H1 (cell line): ENCODE results near the gene SYT17. TPM values are rescaled to one million over a fixed set of nuclear protein-coding genes. Genes with fewer than 3 reads are reported as not detected.

ENCODE experiments used
- CTCF ChIA-PET: fragments of 300-600 bp; sonication (Branson Sonifier 250); formaldehyde crosslinking; loops from one replicate; lab custom pipeline; 2021; ENCODE audit not compliant: partially characterized antibody; lab: Charles Lee
- POLR2A ChIA-PET: fragments of 300-600 bp; sonication (Branson Sonifier 250); formaldehyde crosslinking; loops from one replicate; lab custom pipeline; 2021; ENCODE audit warnings: inconsistent platforms; ENCODE audit not compliant: partially characterized antibody; lab: Charles Lee
- DNase-seq, 2 experiments: peaks; one replicate each; pipeline versions ENCODE4 v3.0.0 to v3.0.0-alpha.2; 2010 to 2022; ENCODE audit warnings: low spot score in 2 of 2, low read depth in 1 of 2, mixed read lengths in 1 of 2
- FAIRE-seq: peaks from 2 replicates; lab custom pipeline; 2011; peaks lifted over from hg19 to GRCh38; lab: Jason Lieb, UNC
- H2AFZ ChIP-seq: 2 replicates; pipeline ENCODE4 v1.8.1; 2012; ENCODE audit warnings: low read length, inconsistent platforms
- H2AK5ac ChIP-seq: 2 replicates; pipeline ENCODE4 v1.6.1; 2013; ENCODE audit warnings: low read depth, low read length
- H2BK120ac ChIP-seq: replicated peaks from 2 replicates; pipeline ENCODE3; 2013; ENCODE audit warnings: low read depth, low read length, inconsistent platforms
- H2BK12ac ChIP-seq: 2 replicates; pipeline ENCODE4 v1.6.1; 2013; ENCODE audit warnings: low read depth, low read length
- H2BK15ac ChIP-seq: 2 replicates; pipeline ENCODE4 v1.6.1; 2013; ENCODE audit warnings: low read length
- H2BK20ac ChIP-seq: 2 replicates; pipeline ENCODE4 v1.6.1; 2013; ENCODE audit warnings: low read length
- H2BK5ac ChIP-seq: 2 replicates; pipeline ENCODE4 v1.6.1; 2013; ENCODE audit warnings: low read depth, low read length
- H3K14ac ChIP-seq: 2 replicates; pipeline ENCODE4 v1.6.1; 2013; ENCODE audit warnings: inconsistent platforms; ENCODE audit not compliant: insufficient read length
- H3K18ac ChIP-seq: 2 replicates; pipeline ENCODE4 v1.6.1; 2013; ENCODE audit warnings: low read length; ENCODE audit errors: extremely low read depth
- H3K23ac ChIP-seq: 2 replicates; pipeline ENCODE4 v1.6.1; 2013; ENCODE audit warnings: inconsistent platforms; ENCODE audit not compliant: insufficient read length
- H3K23me2 ChIP-seq: 2 replicates; pipeline ENCODE4 v1.6.1; 2013; ENCODE audit warnings: low read depth, low read length
- H3K27ac ChIP-seq: 2 replicates; pipeline ENCODE4 v1.6.1; 2011; ENCODE audit warnings: low read depth, low read length, inconsistent platforms
- H3K27me3 ChIP-seq, 4 experiments: replicated peaks in 1 of 4; 1 replicate in 1 of 4; 2 replicates in 3 of 4; pipeline versions ENCODE4 v1.6.1 to v1.8.1; 2011 to 2013; ENCODE audit warnings: low read length in 3 of 4, mild to moderate bottlenecking in 3 of 4, inconsistent platforms in 2 of 4, mixed read lengths in 2 of 4, moderate library complexity in 1 of 4; ENCODE audit not compliant: control insufficient read depth in 3 of 4, insufficient read depth in 3 of 4; ENCODE audit errors: extremely low read depth in 1 of 4
- H3K36me3 ChIP-seq, 4 experiments: 2 replicates each; pipeline versions ENCODE4 v1.6.1 to v1.8.1; 2011 to 2013; ENCODE audit warnings: mild to moderate bottlenecking in 4 of 4, low read length in 3 of 4, moderate library complexity in 2 of 4, control low read depth in 1 of 4, inconsistent platforms in 1 of 4; ENCODE audit not compliant: insufficient read depth in 4 of 4, control insufficient read depth in 2 of 4
- H3K4ac ChIP-seq: replicated peaks from 2 replicates; pipeline ENCODE3; 2013; ENCODE audit warnings: low read length, low read depth, mixed read lengths, inconsistent platforms; ENCODE audit not compliant: insufficient read length
- H3K4me1 ChIP-seq, 4 experiments: replicated peaks in 1 of 4; 1 replicate in 1 of 4; 2 replicates in 3 of 4; pipeline versions ENCODE4 v1.6.1 to v1.8.1; 2011 to 2013; ENCODE audit warnings: low read length in 3 of 4, inconsistent platforms in 2 of 4, mixed read lengths in 1 of 4; ENCODE audit not compliant: insufficient read depth in 4 of 4, control insufficient read depth in 3 of 4
- H3K4me2 ChIP-seq, 2 experiments: 2 replicates each; pipeline versions ENCODE4 v1.6.1 to v1.8.1; 2011 to 2013; ENCODE audit warnings: low read depth in 2 of 2, low read length in 2 of 2, control low read depth in 1 of 2, inconsistent platforms in 1 of 2, mild to moderate bottlenecking in 1 of 2; ENCODE audit not compliant: insufficient read depth in 1 of 2
- H3K4me3 ChIP-seq, 4 experiments: fragments of 200-600, 300-600 bp in 1 of 4; sonication (generic), shearing (Covaris generic), sonication (Bioruptor Twin) in 1 of 4; 2 replicates each; pipeline versions ENCODE4 v1.5.1 to v1.8.1; 2011 to 2016; ENCODE audit warnings: low read length in 4 of 4, low read depth in 3 of 4, control low read depth in 2 of 4, inconsistent platforms in 2 of 4, mild to moderate bottlenecking in 2 of 4, mixed read lengths in 1 of 4, moderate library complexity in 1 of 4; ENCODE audit not compliant: insufficient read depth in 2 of 4; ENCODE audit errors: extremely low read depth in 1 of 4
- H3K56ac ChIP-seq: replicated peaks from 2 replicates; pipeline ENCODE3; 2013; ENCODE audit warnings: low read depth, mild to moderate bottlenecking, mixed read lengths, low read length, inconsistent platforms; ENCODE audit not compliant: insufficient read length
- H3K79me1 ChIP-seq: 2 replicates; pipeline ENCODE4 v1.6.1; 2013; ENCODE audit warnings: low read depth, low read length, control low read depth
- H3K79me2 ChIP-seq, 2 experiments: 2 replicates each; pipeline versions ENCODE4 v1.6.1 to v1.8.1; 2012 to 2013; ENCODE audit warnings: low read length in 2 of 2, mild to moderate bottlenecking in 2 of 2, inconsistent platforms in 1 of 2; ENCODE audit not compliant: insufficient read depth in 2 of 2, control insufficient read depth in 1 of 2
- H3K9ac ChIP-seq, 4 experiments: replicated peaks in 1 of 4; 1 replicate in 1 of 4; 2 replicates in 3 of 4; pipeline versions ENCODE4 v1.6.1 to v1.8.1; 2011 to 2013; ENCODE audit warnings: low read depth in 3 of 4, low read length in 3 of 4, control low read depth in 2 of 4, mild to moderate bottlenecking in 2 of 4, moderate library complexity in 2 of 4, inconsistent platforms in 1 of 4; ENCODE audit errors: extremely low read depth in 1 of 4
- H3K9me3 ChIP-seq, 2 experiments: 2 replicates each; pipeline versions ENCODE4 v1.6.1 to v1.8.1; 2012 to 2013; ENCODE audit warnings: mild to moderate bottlenecking in 2 of 2, moderate library complexity in 2 of 2, control low read depth in 1 of 2, inconsistent platforms in 1 of 2, low read depth in 1 of 2, low read length in 1 of 2, mixed read lengths in 1 of 2; ENCODE audit not compliant: insufficient read depth in 2 of 2
- H4K20me1 ChIP-seq, 2 experiments: replicated peaks in 1 of 2; 2 replicates each; pipeline versions ENCODE3 to v1.8.1; 2011 to 2013; ENCODE audit warnings: inconsistent platforms in 2 of 2, low read length in 2 of 2, mild to moderate bottlenecking in 1 of 2; ENCODE audit not compliant: insufficient read depth in 2 of 2, control insufficient read depth in 1 of 2
- H4K5ac ChIP-seq: 2 replicates; pipeline ENCODE4 v1.6.1; 2013; ENCODE audit warnings: low read length, low read depth, mixed read lengths, inconsistent platforms; ENCODE audit not compliant: insufficient read length
- H4K8ac ChIP-seq: 2 replicates; pipeline ENCODE4 v1.8.0; 2013; ENCODE audit warnings: mild to moderate bottlenecking, moderate library complexity, low read length, inconsistent platforms; ENCODE audit not compliant: insufficient read depth; ENCODE audit errors: extremely low read depth
- H4K91ac ChIP-seq: replicated peaks from 2 replicates; pipeline ENCODE3; 2013; ENCODE audit warnings: low read length, mixed read lengths, inconsistent platforms; ENCODE audit not compliant: insufficient read length
- ASH2L ChIP-seq: fragments of 200-600, 300-600 bp; sonication (generic); IDR thresholded peaks from one replicate; pipeline ENCODE4 v1.7.1; 2017; ENCODE audit warnings: low read length
- CTBP2 ChIP-seq: IDR thresholded peaks from 2 replicates; pipeline ENCODE4 v1.7.0; 2011; ENCODE audit warnings: borderline replicate concordance, mild to moderate bottlenecking, moderate library complexity, mixed read lengths, low read length; ENCODE audit not compliant: insufficient read depth, insufficient read length
- E2F6 ChIP-seq: IDR thresholded peaks from 2 replicates; pipeline ENCODE4 v1.6.1; 2012; ENCODE audit warnings: inconsistent platforms
- FOSL1 ChIP-seq: IDR thresholded peaks from 2 replicates; pipeline ENCODE4 v1.6.1; 2011; ENCODE audit warnings: mild to moderate bottlenecking, low read depth, low read length, moderate library complexity; ENCODE audit not compliant: insufficient read depth
- JUN ChIP-seq: IDR thresholded peaks from 2 replicates; pipeline ENCODE4 v1.6.1; 2011; ENCODE audit warnings: low read depth, mild to moderate bottlenecking, improper control_type of control experiment, low read length
- KDM5A ChIP-seq: fragments of 200-600 bp; IDR thresholded peaks from 2 replicates; pipeline ENCODE4 v1.7.1; 2012; ENCODE audit warnings: mild to moderate bottlenecking, low read length, inconsistent platforms, mixed read lengths
- MAX ChIP-seq: IDR thresholded peaks from 2 replicates; pipeline ENCODE4 v1.6.1; 2012; ENCODE audit warnings: inconsistent platforms
- NRF1 ChIP-seq: IDR thresholded peaks from 2 replicates; pipeline ENCODE4 v1.6.1; 2011; ENCODE audit warnings: mild to moderate bottlenecking, low read depth, low read length, improper control_type of control experiment
- RBBP5 ChIP-seq: IDR thresholded peaks from 2 replicates; pipeline ENCODE4 v1.7.1; 2012; ENCODE audit warnings: low read depth, mild to moderate bottlenecking, inconsistent platforms, low read length, moderate library complexity, borderline replicate concordance
- RFX5 ChIP-seq: IDR thresholded peaks from 2 replicates; pipeline ENCODE4 v1.6.1; 2011; ENCODE audit warnings: low read depth, low read length, improper control_type of control experiment, borderline replicate concordance
- SP4 ChIP-seq: IDR thresholded peaks from 2 replicates; pipeline ENCODE4 v1.6.1; 2012; ENCODE audit warnings: low read length, inconsistent platforms
- whole genome bisulfite sequencing, 2 experiments: shearing (Covaris generic) in 1 of 2; methylation state at CpG; one replicate each; pipeline versions ENCODE4 v1.1.6 to v1.1.7; 2013 to 2015; ENCODE audit warnings: low lambda C conversion rate in 2 of 2, mixed read lengths in 2 of 2, inconsistent platforms in 1 of 2, low coverage in 1 of 2, missing lambda C conversion rate in 1 of 2; ENCODE audit not compliant: insufficient replicate concordance in 2 of 2, insufficient coverage in 1 of 2, insufficient read length in 1 of 2; ENCODE audit errors: extremely low coverage in 1 of 2, missing lambda C conversion rate in 1 of 2; 5-methylcytosine and 5-hydroxymethylcytosine counted together
- polyA plus RNA-seq, 7 experiments: library from polyadenylated mRNA; depleted of rRNA in 3 of 7; stranded (reverse) in 5 of 7; unstranded in 2 of 7; fragments of >200 nt in 5 of 7; fragments of 200-250 nt in 2 of 7; gene quantifications; 1 replicate in 5 of 7; 2 replicates in 1 of 7; 4 replicates in 1 of 7; pipeline versions ENCODE4 v1.2.1 to v1.2.3, GENCODE V29; 2011 to 2013; ENCODE audit warnings: missing spikeins in 2 of 7, mixed read lengths in 2 of 7
- total RNA-seq: library from RNA; stranded (reverse); fragmentation: NEBNext Ultra II Directional; extraction: Animal tissue kit (Norgen Biotek cat#: 25700); gene quantifications from 2 replicates; pipeline ENCODE4 v1.2.1, GENCODE V29; 2021

Gene SYT17
- total and polyA plus RNA-seq, 2 of the 8 experiments (the other 6 are each of a cell fraction or from before 2014, with no cell fraction given) = 5.8 to 18.1 TPM

- POLR2A ChIA-PET = no interaction called here
- peaks cover 11 to 35% (median 26%) of the 10 kb centered on the region in 4 experiments for H3K4me1 ChIP-seq
Measured at GRCh38 chr16:19289811-19290485, 121.9 kb downstream of the SYT17 start.

More at GRCh38 chr16:19289811-19290485, 121.9 kb downstream of the SYT17 start:
- H2BK5ac ChIP-seq = peak overlapping the region; percentile 86; the same call in 1 of the 2 replicates
- CTCF ChIA-PET = interaction anchor here (1.4 kb wide), 1 partner anchor 110 kb away, joined by 5 read pairs; no protein-coding TSS in a partner anchor
- no peaks in the 10 kb centered on the region for H3K79me1 ChIP-seq
- 0 out of 2 replicates have a peak overlapping the region, but pooled peaks have one; percentile 40 for H4K8ac ChIP-seq
- H4K5ac ChIP-seq = peak overlapping the region; percentile 20
- H3K9ac ChIP-seq = no peak overlapping the region
- no peak overlapping the region for H3K23ac ChIP-seq
- peak overlapping the region; percentile 14 to 35; a peak in 3 of 4 replicates for H3K4me2 ChIP-seq
- H2BK20ac ChIP-seq = peak overlapping the region; percentile 77; the same call in 1 of the 2 replicates
- H4K91ac ChIP-seq = peak overlapping the region; percentile 71
- no peaks in the 10 kb centered on the region for H3K27me3 ChIP-seq
- no peak overlapping the region for H2AK5ac ChIP-seq
- H3K14ac ChIP-seq = no peak overlapping the region
- 71% methylated on average over 7 of the region's 7 CpGs; no CpG with 5 or more reads in 1 of the 2 experiments for WGBS, 2 experiments
- H3K18ac ChIP-seq = peak overlapping the region; percentile 79
- H2BK120ac ChIP-seq = peak overlapping the region; percentile 3
- peak overlapping the region; percentile 36; the same call in 1 of the 2 replicates for H2AFZ ChIP-seq
- peak; percentile 7 for FAIRE-seq
- no peaks in the 10 kb centered on the region for H3K9me3 ChIP-seq
- no peaks in the 10 kb centered on the region for H3K79me2 ChIP-seq
- no peaks in the 10 kb centered on the region for H3K23me2 ChIP-seq
- H2BK15ac ChIP-seq = no peak overlapping the region
- no peaks in the 10 kb centered on the region for H3K36me3 ChIP-seq
- H3K4me3 ChIP-seq = no peak overlapping the region
- H3K27ac ChIP-seq = peak overlapping the region; percentile 70
- H2BK12ac ChIP-seq = peak overlapping the region; percentile 96
- no peaks in the 10 kb centered on the region for H4K20me1 ChIP-seq
- no peak for TF ChIP-seq RFX5
- 0 out of 2 replicates have a peak, but pooled peaks have one; percentile 22 for TF ChIP-seq MAX
- no peak for TF ChIP-seq KDM5A
- no peak for TF ChIP-seq ASH2L
- TF ChIP-seq RBBP5 = peak; percentile 19; the same call in 1 of the 2 replicates
- TF ChIP-seq FOSL1 = no peak
- TF ChIP-seq JUN = no peak
- peak; percentile 51; the same call in 1 of the 2 replicates for TF ChIP-seq E2F6
- no peak for TF ChIP-seq CTBP2
- no peak for TF ChIP-seq SP4
- TF ChIP-seq NRF1 = no peak
- TF ChIP-seq, all 59 proteins: peak for 3
- H3K4ac ChIP-seq = no peak overlapping the region
- H3K56ac ChIP-seq = no peak overlapping the region
- DNase-seq = peak in 1 of 2 experiments; percentile 52
